Measurements from ENCODE around the gene AXIN2. TPM values are rescaled to one million over a fixed set of nuclear protein-coding genes. Genes with fewer than 3 reads are reported as not detected.

The AXIN2 gene
- total RNA-seq, 1 donor from 2014 or later = under 0.01 TPM

GRCh38 chr17:65535777-65536572, 25.5 kb downstream of the AXIN2 start:
- no peak for DNase-seq (ENCODE audit: low read depth)
- TF ChIP-seq CTCF (IDR thresholded peaks at IDR 0.05; ENCODE audit: insufficient read depth, low read length, severe bottlenecking) = no peak
- Histone ChIP-seq H3K27me3 (ENCODE audit: control insufficient read depth, insufficient read depth, low read length) (no peaks in the 10 kb centered on the region), H3K4me3 (ENCODE audit: low read depth, low read length) (no peak overlapping the region), H3K36me3 (ENCODE audit: control insufficient read depth, insufficient read depth, low read length) (no peaks in the 10 kb centered on the region)
- no peak for FAIRE-seq

GRCh38 chr17:65533852-65534457, 27.5 kb downstream of the AXIN2 start:
- no peak for TF ChIP-seq CTCF (IDR thresholded peaks at IDR 0.05; ENCODE audit: insufficient read depth, low read length, severe bottlenecking)
- no peaks in the 10 kb centered on the region for H3K36me3 ChIP-seq (ENCODE audit: control insufficient read depth, insufficient read depth, low read length)
- FAIRE-seq = peak; percentile 18

GRCh38 chr17:65533056-65533745, 28.2 kb downstream of the AXIN2 start:
- no peak for TF ChIP-seq CTCF (IDR thresholded peaks at IDR 0.05; ENCODE audit: insufficient read depth, low read length, severe bottlenecking)
- DNase-seq (ENCODE audit: low read depth) = no peak
- H3K36me3 ChIP-seq (ENCODE audit: control insufficient read depth, insufficient read depth, low read length) = no peaks in the 10 kb centered on the region
- no peaks in the 10 kb centered on the region for H3K27me3 ChIP-seq (ENCODE audit: control insufficient read depth, insufficient read depth, low read length)
- FAIRE-seq = no peak
- no peak overlapping the region for H3K4me3 ChIP-seq (ENCODE audit: low read depth, low read length)

More at GRCh38 chr17:65533852-65534457, 27.5 kb downstream of the AXIN2 start:
- Histone ChIP-seq H3K27me3 (ENCODE audit: control insufficient read depth, insufficient read depth, low read length) (no peaks in the 10 kb centered on the region), H3K4me3 (ENCODE audit: low read depth, low read length) (no peak overlapping the region)
- DNase-seq (ENCODE audit: low read depth) = no peak

- no peak for TF ChIP-seq CTCF (IDR thresholded peaks at IDR 0.05; ENCODE audit: insufficient read depth, low read length, severe bottlenecking)
- no peak for DNase-seq (ENCODE audit: low read depth)
- H3K36me3 ChIP-seq (ENCODE audit: control insufficient read depth, insufficient read depth, low read length) = no peaks in the 10 kb centered on the region
- no peaks in the 10 kb centered on the region for H3K27me3 ChIP-seq (ENCODE audit: control insufficient read depth, insufficient read depth, low read length)
- FAIRE-seq = no peak
- H3K4me3 ChIP-seq (ENCODE audit: low read depth, low read length) = no peak overlapping the region
Observed at GRCh38 chr17:65532101-65532890, 29.2 kb downstream of the AXIN2 start.

GRCh38 chr17:65531256-65532100, 30.0 kb downstream of the AXIN2 start:
- H3K36me3 ChIP-seq (ENCODE audit: control insufficient read depth, insufficient read depth, low read length) = no peaks in the 10 kb centered on the region

More at GRCh38 chr17:65531256-65532100, 30.0 kb downstream of the AXIN2 start:
- H3K27me3 ChIP-seq (ENCODE audit: control insufficient read depth, insufficient read depth, low read length) = no peaks in the 10 kb centered on the region
- no peak overlapping the region for H3K4me3 ChIP-seq (ENCODE audit: low read depth, low read length)
- FAIRE-seq (no peak), DNase-seq (ENCODE audit: low read depth) (no peak)
- TF ChIP-seq CTCF (IDR thresholded peaks at IDR 0.05; ENCODE audit: insufficient read depth, low read length, severe bottlenecking) = no peak
